Stimulated activated CD8-positive, alpha-beta memory T cell treated with anti-CD3 and anti-CD28 coated beads, Interleukin-2, amount 100 ng/mL, for 1 hour (primary cell): ENCODE data around the gene RIMKLA.

Source experiments
- DNase-seq, 2 donors: peaks; one replicate each; pipeline ENCODE4 v3.0.0-alpha.2; 2020; ENCODE audit warnings: low read depth in 2 of 2

RIMKLA gene

GRCh38 chr1:42372796-42373195 is 7.8 kb upstream of the RIMKLA start:
- DNase-seq = no peak

GRCh38 chr1:42379794-42380585 is 602 bp upstream of the RIMKLA start:
- no peak for DNase-seq

GRCh38 chr1:42381280-42381673 is 685 bp downstream of the RIMKLA start:
- DNase-seq = no peak

GRCh38 chr1:42385283-42385682 is 4.7 kb downstream of the RIMKLA start:
- DNase-seq = no peak

GRCh38 chr1:42386051-42386450 is 5.5 kb downstream of the RIMKLA start:
- DNase-seq = no peak

GRCh38 chr1:42392255-42392654 is 11.7 kb downstream of the RIMKLA start:
- DNase-seq = no peak

GRCh38 chr1:42392967-42393848 is 12.6 kb downstream of the RIMKLA start:
- DNase-seq = no peak

- DNase-seq = no peak
Measured at GRCh38 chr1:42399315-42400100, 18.9 kb downstream of the RIMKLA start.

- DNase-seq = no peak
Measured at GRCh38 chr1:42403880-42404400, 23.3 kb downstream of the RIMKLA start.

GRCh38 chr1:42414551-42415496 is 34.2 kb downstream of the RIMKLA start:
- no peak for DNase-seq

- no peak for DNase-seq
Measured at GRCh38 chr1:42417166-42417565, 36.6 kb downstream of the RIMKLA start.

GRCh38 chr1:42418516-42418915 is 37.9 kb downstream of the RIMKLA start:
- DNase-seq = no peak

- DNase-seq = no peak
Measured at GRCh38 chr1:42419126-42419821, 38.7 kb downstream of the RIMKLA start.

GRCh38 chr1:42420121-42420520 is 39.5 kb downstream of the RIMKLA start:
- DNase-seq = no peak

- DNase-seq = no peak
Measured at GRCh38 chr1:42420911-42421585, 40.5 kb downstream of the RIMKLA start.

- DNase-seq = no peak
Measured at GRCh38 chr1:42422737-42423136, 42.1 kb downstream of the RIMKLA start.

- no peak for DNase-seq
Measured at GRCh38 chr1:42423681-42424080, 43.1 kb downstream of the RIMKLA start.

GRCh38 chr1:42424201-42424600 is 43.6 kb downstream of the RIMKLA start:
- DNase-seq = no peak

GRCh38 chr1:42427240-42427639 is 46.6 kb downstream of the RIMKLA start:
- DNase-seq = no peak

GRCh38 chr1:42429603-42430002 is 49.0 kb downstream of the RIMKLA start:
- no peak for DNase-seq
